IMR-90 (cell line): ENCODE data around the gene CAMTA1. TPM values are rescaled to one million over a fixed set of nuclear protein-coding genes. Genes with fewer than 3 reads are reported as not detected.

Experiments used
- ATAC-seq: fragments of 200-7000 bp; cut with Tn5 transposase; 2 replicates; pipeline ENCODE4 v1.9.1; 2020; ENCODE audit warnings: low read depth, mild to moderate bottlenecking, moderate library complexity
- BruUV-seq: library from RNA; stranded (reverse); fragments of 400-500 nt; replicated peaks from 2 replicates; lab custom pipeline; 2021; lab: Mats Ljungman, UMichigan
- CTCF ChIA-PET: fragments of 300-600 bp; formaldehyde crosslinking; extraction: SDS; loops from one replicate; lab custom pipeline; 2021; ENCODE audit warnings: antibody characterized with exemption; lab: Yijun Ruan, JAX
- POLR2A ChIA-PET: fragments of 300-600 bp; sonication (Branson Sonifier 250); formaldehyde crosslinking; loops from one replicate; lab custom pipeline; 2022; ENCODE audit warnings: antibody characterized with exemption; ENCODE audit not compliant: unreplicated experiment; lab: Charles Lee
- DNase-seq: peaks from one replicate; pipeline ENCODE4 v3.0.0; 2013
- H2AFZ ChIP-seq: replicated peaks from 2 replicates; pipeline ENCODE3; 2013; ENCODE audit warnings: low read length, mild to moderate bottlenecking; ENCODE audit not compliant: poor library complexity
- H2AK5ac ChIP-seq: 2 replicates; pipeline ENCODE4 v1.6.1; 2013; ENCODE audit warnings: low read depth, low read length, inconsistent platforms
- H2AK9ac ChIP-seq: replicated peaks from 2 replicates; pipeline ENCODE3; 2013; ENCODE audit warnings: mild to moderate bottlenecking, low read depth, low read length, moderate library complexity; ENCODE audit not compliant: poor library complexity
- H2BK120ac ChIP-seq: 2 replicates; pipeline ENCODE4 v1.6.1; 2013; ENCODE audit warnings: low read depth, low read length, inconsistent platforms
- H2BK15ac ChIP-seq: 3 replicates; pipeline ENCODE4 v1.6.1; 2013; ENCODE audit warnings: low read depth, low read length, inconsistent platforms
- H2BK20ac ChIP-seq: 2 replicates; pipeline ENCODE4 v1.6.1; 2013; ENCODE audit warnings: low read depth, mild to moderate bottlenecking, inconsistent platforms, low read length, moderate library complexity
- H2BK5ac ChIP-seq: 2 replicates; pipeline ENCODE4 v1.6.1; 2013; ENCODE audit warnings: mild to moderate bottlenecking, low read depth, low read length, inconsistent platforms; ENCODE audit not compliant: poor library complexity, severe bottlenecking
- H3K14ac ChIP-seq: replicated peaks from 2 replicates; pipeline ENCODE4 v1.6.1; 2013; ENCODE audit warnings: low read depth, low read length, inconsistent platforms
- H3K18ac ChIP-seq: 2 replicates; pipeline ENCODE4 v1.6.1; 2013; ENCODE audit warnings: low read depth, low read length, control low read depth
- H3K23ac ChIP-seq: 2 replicates; pipeline ENCODE4 v1.6.1; 2013; ENCODE audit warnings: low read depth, low read length, inconsistent platforms
- H3K27ac ChIP-seq: 2 replicates; pipeline ENCODE4 v1.5.1; 2013; ENCODE audit warnings: mild to moderate bottlenecking, control low read depth, low read length; ENCODE audit not compliant: insufficient read depth
- H3K27me3 ChIP-seq: 2 replicates; pipeline ENCODE4 v1.6.1; 2013; ENCODE audit warnings: low read length; ENCODE audit not compliant: control insufficient read depth, insufficient read depth
- H3K36me3 ChIP-seq: 2 replicates; pipeline ENCODE4 v1.6.1; 2013; ENCODE audit warnings: low read length, mixed read lengths; ENCODE audit not compliant: control insufficient read depth, insufficient read depth
- H3K4ac ChIP-seq: 2 replicates; pipeline ENCODE4 v1.6.1; 2013; ENCODE audit warnings: low read depth, low read length, inconsistent platforms
- H3K4me1 ChIP-seq: 2 replicates; pipeline ENCODE4 v1.6.1; 2013; ENCODE audit warnings: low read length, mixed read lengths; ENCODE audit not compliant: control insufficient read depth, insufficient read depth
- H3K4me2 ChIP-seq: 2 replicates; pipeline ENCODE4 v1.6.1; 2013; ENCODE audit warnings: low read depth, mild to moderate bottlenecking, control low read depth, low read length, moderate library complexity
- H3K4me3 ChIP-seq: 2 replicates; pipeline ENCODE4 v1.5.1; 2013; ENCODE audit warnings: low read depth, mild to moderate bottlenecking, control low read depth, low read length, moderate library complexity; ENCODE audit not compliant: insufficient read depth
- H3K56ac ChIP-seq: 2 replicates; pipeline ENCODE4 v1.6.1; 2013; ENCODE audit warnings: low read length, inconsistent platforms; ENCODE audit not compliant: insufficient read depth; ENCODE audit errors: extremely low read depth
- H3K79me1 ChIP-seq, 2 experiments: 2 replicates each; pipeline ENCODE4 v1.6.1; 2013; ENCODE audit warnings: low read length in 2 of 2, inconsistent platforms in 1 of 2, low read depth in 1 of 2
- H3K9ac ChIP-seq: 2 replicates; pipeline ENCODE4 v1.6.1; 2013; ENCODE audit warnings: low read depth, low read length, control low read depth
- H3K9me1 ChIP-seq: 2 replicates; pipeline ENCODE4 v1.6.1; 2013; ENCODE audit warnings: low read length, inconsistent platforms; ENCODE audit not compliant: insufficient read depth
- H3K9me3 ChIP-seq: 2 replicates; pipeline ENCODE4 v1.6.1; 2013; ENCODE audit warnings: low read length; ENCODE audit not compliant: control insufficient read depth, insufficient read depth
- H4K20me1 ChIP-seq: 2 replicates; pipeline ENCODE4 v1.6.1; 2013; ENCODE audit warnings: low read length, inconsistent platforms; ENCODE audit not compliant: insufficient read depth
- H4K5ac ChIP-seq: 2 replicates; pipeline ENCODE4 v1.6.1; 2013; ENCODE audit warnings: mild to moderate bottlenecking, low read depth, low read length, control low read depth
- H4K8ac ChIP-seq, 2 experiments: 2 replicates each; pipeline ENCODE4 v1.6.1; 2013; ENCODE audit warnings: low read depth in 2 of 2, low read length in 2 of 2, control low read depth in 1 of 2, inconsistent platforms in 1 of 2
- H4K91ac ChIP-seq: 2 replicates; pipeline ENCODE4 v1.6.1; 2013; ENCODE audit warnings: low read depth, low read length, inconsistent platforms; ENCODE audit not compliant: insufficient read depth
- BHLHE40 ChIP-seq: fragments of 150-350 bp; IDR thresholded peaks from 2 replicates; pipeline ENCODE4 v1.6.1; 2016; ENCODE audit warnings: mild to moderate bottlenecking, low read depth, low read length
- CEBPB ChIP-seq: IDR thresholded peaks from 2 replicates; pipeline ENCODE4 v1.6.1; 2012; ENCODE audit warnings: low read depth, low read length, improper control_type of control experiment
- CHD1 ChIP-seq: IDR thresholded peaks from 2 replicates; pipeline ENCODE4 v1.6.1; 2012; ENCODE audit warnings: low read depth, low read length, improper control_type of control experiment
- MAZ ChIP-seq: IDR thresholded peaks from 2 replicates; pipeline ENCODE4 v1.6.1; 2012; ENCODE audit warnings: low read depth, mild to moderate bottlenecking, low read length, improper control_type of control experiment, moderate library complexity, borderline replicate concordance
- NFE2L2 ChIP-seq: fragments of 150-350 bp; IDR thresholded peaks from 2 replicates; pipeline ENCODE4 v1.6.1; 2016; ENCODE audit warnings: low read depth, mild to moderate bottlenecking, low read length
- POLR2A ChIP-seq: IDR thresholded peaks from 2 replicates; pipeline ENCODE4 v1.6.1; 2012; ENCODE audit warnings: mild to moderate bottlenecking, low read depth, low read length
- RAD21 ChIP-seq: IDR thresholded peaks from 2 replicates; pipeline ENCODE4 v1.6.1; 2012; ENCODE audit warnings: low read length, improper control_type of control experiment
- SMC3 ChIP-seq: fragments of 150-350 bp; IDR thresholded peaks from 2 replicates; pipeline ENCODE4 v1.6.1; 2016; ENCODE audit warnings: low read depth, mild to moderate bottlenecking, antibody characterized with exemption, low read length, moderate library complexity
- WGBS, 2 experiments: methylation state at CpG; one replicate each; pipeline versions ENCODE4 v1.1.5 to v1.1.7; 2013; ENCODE audit warnings: missing lambda C conversion rate in 2 of 2; ENCODE audit not compliant: insufficient read length in 1 of 2; ENCODE audit errors: extremely low coverage in 2 of 2; 5-methylcytosine and 5-hydroxymethylcytosine counted together
- dilution Hi-C: fragments of 300-500 bp; cut with HindIII; formaldehyde crosslinking; loops from one replicate; pipeline ENCODE4 v1.14.3; 2018; ENCODE audit warnings: low sequenced_read_pairs; ENCODE audit not compliant: unreplicated experiment
- in situ Hi-C: fragments of 300-500 bp; cut with MboI; formaldehyde crosslinking; loops from 3 replicates; pipeline ENCODE4 v1.14.3; 2019; ENCODE audit warnings: low sequenced_read_pairs, inconsistent platforms, mixed read lengths
- intact Hi-C: fragments of 100-400 bp; cut with micrococcal nuclease; formaldehyde crosslinking; loops from 2 replicates; pipeline ENCODE4 v1.10.0; 2022
- polyA plus RNA-seq, 3 experiments: library from polyadenylated mRNA; depleted of rRNA; stranded (reverse); fragments of >200 nt; gene quantifications; 2 replicates each; pipeline ENCODE4 v1.2.3, GENCODE V29; 2012; ENCODE audit warnings: low replicate concordance in 1 of 3
- total RNA-seq: library from RNA; depleted of rRNA; stranded (reverse); fragments of >200 nt; gene quantifications from 2 replicates; pipeline ENCODE4 v1.2.3, GENCODE V29; 2012

The CAMTA1 gene
- total and polyA plus RNA-seq, 2 of the 4 experiments (the other 2 are of a cell fraction), result 35.5 to 74.3 TPM

GRCh38 chr1:7094086-7094485 is 308.8 kb downstream of the CAMTA1 start:
- H4K5ac ChIP-seq, result no peak overlapping the region
- no peak overlapping the region for H2BK120ac ChIP-seq
- no peak overlapping the region for H4K8ac ChIP-seq
- dilution Hi-C loops (no loop called here), in situ Hi-C loops (no loop called here), intact Hi-C loops (no loop called here)
- no peaks in the 10 kb centered on the region for H3K9me1 ChIP-seq
- H2BK20ac ChIP-seq, result no peak overlapping the region
- no peaks in the 10 kb centered on the region for H4K20me1 ChIP-seq
- no TSS peak for BruUV-seq
- H4K91ac ChIP-seq, result no peak overlapping the region
- H2AK9ac ChIP-seq, result no peak overlapping the region
- no peaks in the 10 kb centered on the region for H3K4me1 ChIP-seq
- H3K9me3 ChIP-seq, result no peaks in the 10 kb centered on the region; the same call in 1 of the 2 replicates
- POLR2A ChIA-PET, result no interaction called here
- no peak overlapping the region for H3K27ac ChIP-seq
- TF ChIP-seq RAD21, result no peak
- no peak for TF ChIP-seq BHLHE40
- no peak for TF ChIP-seq MAZ
- TF ChIP-seq CEBPB, result no peak
- no peak for TF ChIP-seq POLR2A
- no peak for TF ChIP-seq SMC3
- TF ChIP-seq CHD1, result no peak
- TF ChIP-seq NFE2L2, result no peak
- H3K9ac ChIP-seq, result no peak overlapping the region
- no peak overlapping the region for H2BK5ac ChIP-seq
- no peak overlapping the region for H3K4ac ChIP-seq
- H3K27me3 ChIP-seq, result peaks cover 58% of the 10 kb centered on the region
- H3K79me1 ChIP-seq, result no peaks in the 10 kb centered on the region
- H3K56ac ChIP-seq, result no peak overlapping the region
- H3K4me3 ChIP-seq, result no peak overlapping the region
- H3K18ac ChIP-seq, result no peak overlapping the region
- H2AFZ ChIP-seq, result no peak overlapping the region
- no peaks in the 10 kb centered on the region for H3K36me3 ChIP-seq
- CTCF ChIA-PET, result no interaction called here
- H3K23ac ChIP-seq, result no peak overlapping the region
- H3K14ac ChIP-seq, result no peak overlapping the region
- no CpG with 5 or more reads among the region's 4 CpGs for WGBS, 2 experiments
- H2AK5ac ChIP-seq, result no peak overlapping the region
- no peak for ATAC-seq
- no peak overlapping the region for H2BK15ac ChIP-seq
- no peak for DNase-seq
- no peak overlapping the region for H3K4me2 ChIP-seq
